AG10803 (cell line): ENCODE data around the gene SH3PXD2B.

Experiments
- DNase-seq: peaks from one replicate; pipeline ENCODE4 v3.0.0; 2010; ENCODE audit warnings: low read depth
- H3K4me3 ChIP-seq: 2 replicates; pipeline ENCODE4 v1.5.1; 2011; ENCODE audit warnings: mild to moderate bottlenecking, low read length, control low read depth
- CTCF ChIP-seq: conservative IDR thresholded peaks from 2 replicates; pipeline ENCODE4 v1.5.1; 2011; ENCODE audit warnings: mild to moderate bottlenecking, low read length, control low read depth, inconsistent platforms

The SH3PXD2B gene

GRCh38 chr5:172343741-172344140, 110.6 kb downstream of the SH3PXD2B start:
- TF ChIP-seq CTCF: no peak
- DNase-seq: no peak
- no peak overlapping the region for H3K4me3 ChIP-seq

GRCh38 chr5:172342918-172343317, 111.4 kb downstream of the SH3PXD2B start:
- H3K4me3 ChIP-seq: no peak overlapping the region
- no peak for TF ChIP-seq CTCF
- no peak for DNase-seq

GRCh38 chr5:172339264-172340180, 114.8 kb downstream of the SH3PXD2B start:
- DNase-seq: no peak
- no peak overlapping the region for H3K4me3 ChIP-seq
- no peak for TF ChIP-seq CTCF

- no peak overlapping the region for H3K4me3 ChIP-seq
- no peak for TF ChIP-seq CTCF
- DNase-seq: no peak
These were observed 117.5 kb downstream of the SH3PXD2B start for GRCh38 chr5:172336676-172337285.

- H3K4me3 ChIP-seq: no peak overlapping the region
- no peak for DNase-seq
- TF ChIP-seq CTCF: no peak
These were observed 118.1 kb downstream of the SH3PXD2B start for GRCh38 chr5:172336264-172336663.

- no peak for DNase-seq
- no peak overlapping the region for H3K4me3 ChIP-seq
- TF ChIP-seq CTCF: no peak
These were observed 118.6 kb downstream of the SH3PXD2B start for GRCh38 chr5:172335721-172336120.

- no peak for DNase-seq
- no peak for TF ChIP-seq CTCF
- H3K4me3 ChIP-seq: no peak overlapping the region
These were observed 119.7 kb downstream of the SH3PXD2B start for GRCh38 chr5:172334641-172335040.
